Muscle layer of duodenum (tissue), 2 donors: ENCODE measurements around the gene HARS1.
"Not testable (repeated sequence)": the region's sequence is repeated elsewhere in the genome, so short reads cannot be mapped to it uniquely, and the experiment has no call there.

ENCODE experiments used
- H3K27ac ChIP-seq: one replicate; pipeline ENCODE4 v1.7.0; 2013; ENCODE audit warnings: mild to moderate bottlenecking, low read length
- H3K27me3 ChIP-seq: one replicate; pipeline ENCODE4 v1.7.0; 2013; ENCODE audit warnings: low read depth, mild to moderate bottlenecking, control low read depth, low read length
- H3K36me3 ChIP-seq, 2 donors: one replicate each; pipeline ENCODE4 v1.7.0; 2013; ENCODE audit warnings: low read length in 2 of 2, control low read depth in 1 of 2, mild to moderate bottlenecking in 1 of 2; ENCODE audit not compliant: insufficient read depth in 2 of 2, control insufficient read depth in 1 of 2
- H3K4me1 ChIP-seq, 2 donors: one replicate each; pipeline ENCODE4 v1.7.0; 2013; ENCODE audit warnings: low read length in 2 of 2, mild to moderate bottlenecking in 2 of 2, control low read depth in 1 of 2, moderate library complexity in 1 of 2; ENCODE audit not compliant: insufficient read depth in 2 of 2, control insufficient read depth in 1 of 2
- H3K4me3 ChIP-seq, 2 donors: one replicate each; pipeline ENCODE4 v1.7.0; 2013; ENCODE audit warnings: low read length in 2 of 2, low read depth in 1 of 2, mild to moderate bottlenecking in 1 of 2
- H3K9me3 ChIP-seq, 2 donors: one replicate each; pipeline ENCODE4 v1.7.0; 2013; ENCODE audit warnings: low read length in 2 of 2, control low read depth in 1 of 2, mild to moderate bottlenecking in 1 of 2; ENCODE audit not compliant: control insufficient read depth in 1 of 2
- donor health status: healthy.

The HARS1 gene

DNA sequence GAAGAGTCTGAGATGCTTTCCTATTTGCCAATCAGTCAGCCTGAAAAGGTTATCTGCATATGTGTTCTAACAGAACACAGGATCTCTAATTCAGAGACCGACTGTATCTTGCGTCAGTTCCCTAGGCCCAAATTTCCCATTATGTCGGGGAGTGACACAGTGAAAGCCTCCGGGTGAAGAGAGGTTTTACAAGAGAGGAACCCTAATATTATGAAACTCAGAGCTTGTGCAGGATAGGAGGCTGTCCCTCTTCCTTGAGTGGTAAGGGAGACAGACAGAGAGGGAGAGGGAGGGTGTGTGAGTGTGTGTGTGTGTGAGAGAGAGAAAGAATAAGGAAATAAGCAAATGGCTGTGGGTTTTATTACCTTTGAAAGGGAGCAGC is 60.1 kb downstream of the HARS1 start:
- peak overlapping the region; percentile 84 to 86 for H3K4me3 ChIP-seq
- H3K27me3 ChIP-seq = no peaks in the 10 kb centered on the region
- peaks cover 0 to 15% of the 10 kb centered on the region in 2 donors for H3K4me1 ChIP-seq
- H3K27ac ChIP-seq = peak overlapping the region; percentile 72
- H3K9me3 ChIP-seq = no peaks in the 10 kb centered on the region
- no peaks in the 10 kb centered on the region for H3K36me3 ChIP-seq

DNA sequence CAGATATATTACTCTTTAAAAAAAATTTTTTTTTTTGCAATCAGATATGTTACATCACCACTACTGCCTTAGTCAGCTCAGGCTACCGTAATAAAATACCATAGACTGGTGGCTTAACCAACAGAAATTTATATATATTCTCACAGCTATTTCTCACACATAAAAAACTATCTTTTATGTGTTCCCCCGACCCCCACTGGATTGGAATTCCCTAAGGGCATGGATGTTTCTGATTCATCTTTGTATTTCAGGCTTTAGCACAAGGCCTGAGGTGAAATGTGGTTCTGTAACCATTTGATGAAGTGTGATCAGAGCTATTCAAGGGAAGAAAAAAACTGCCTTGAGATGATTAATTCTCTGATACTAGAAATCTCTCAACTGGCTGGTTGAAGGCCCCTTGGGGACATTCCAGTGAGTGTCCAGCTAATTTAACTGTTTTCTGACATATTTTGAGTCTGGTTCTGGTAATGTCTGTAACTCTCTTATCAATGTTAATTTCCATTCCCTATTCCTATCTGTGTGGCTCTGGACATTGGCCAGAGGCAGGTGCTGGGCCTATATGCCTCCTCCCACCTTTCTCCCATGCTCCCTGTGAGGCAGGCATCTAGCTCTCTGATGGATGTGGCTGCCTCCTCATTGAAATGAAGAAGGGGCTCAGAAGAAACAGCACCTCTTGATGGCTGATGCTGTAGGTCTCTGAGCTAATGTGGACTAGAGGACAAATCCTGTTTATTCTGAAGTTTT is 60.7 kb downstream of the HARS1 start:
- H3K9me3 ChIP-seq = no peaks in the 10 kb centered on the region
- H3K27ac ChIP-seq = peak overlapping the region; percentile 72
- peaks cover 0 to 15% of the 10 kb centered on the region in 2 donors for H3K4me1 ChIP-seq
- no peaks in the 10 kb centered on the region for H3K27me3 ChIP-seq
- peak overlapping the region; percentile 84 to 86 for H3K4me3 ChIP-seq
- no peaks in the 10 kb centered on the region for H3K36me3 ChIP-seq

DNA sequence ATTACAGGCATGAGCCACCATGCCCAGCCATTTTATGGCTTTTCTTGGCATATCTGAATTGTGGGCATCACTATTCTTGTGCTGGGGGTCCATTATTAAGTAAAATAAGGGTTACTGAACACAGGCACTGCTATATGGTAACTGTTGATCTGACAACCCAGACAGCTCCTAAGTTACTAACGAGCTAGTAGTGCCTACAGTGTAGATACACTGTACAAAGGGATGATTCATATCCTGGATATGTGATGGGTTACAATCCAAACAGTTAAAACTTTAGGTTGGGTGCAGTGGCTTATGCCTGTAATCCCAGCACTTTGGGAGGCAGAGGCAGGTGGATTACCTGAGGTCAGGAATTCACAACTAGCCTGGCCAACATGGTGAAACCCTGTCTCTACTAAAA is 62.5 kb downstream of the HARS1 start:
- Histone ChIP-seq H3K4me1 (peaks cover 0 to 15% of the 10 kb centered on the region in 2 donors), H3K27me3 (no peaks in the 10 kb centered on the region), H3K4me3 (no peak overlapping the region), H3K9me3 (no peaks in the 10 kb centered on the region), H3K27ac (no peak overlapping the region), H3K36me3 (no peaks in the 10 kb centered on the region)

DNA sequence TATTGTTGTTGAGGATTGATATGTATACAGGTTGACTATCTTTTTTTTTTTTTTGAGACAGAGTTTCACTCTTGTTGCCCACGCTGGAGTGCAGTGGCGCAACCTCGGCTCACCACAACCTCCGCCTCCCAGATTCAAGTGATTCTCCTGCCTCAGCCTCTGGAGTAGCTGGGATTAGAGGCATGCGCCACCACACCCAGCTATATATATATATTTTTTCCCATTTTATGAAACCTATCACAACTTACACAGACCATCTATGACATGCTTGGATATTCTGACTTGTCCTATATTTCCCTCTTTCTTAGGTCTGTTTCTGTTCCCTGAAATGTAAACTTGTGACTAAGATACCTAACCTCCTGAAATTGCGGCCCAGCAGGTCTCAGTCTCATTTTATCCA is 63.2 kb downstream of the HARS1 start:
- H3K27me3 ChIP-seq = no peaks in the 10 kb centered on the region
- no peaks in the 10 kb centered on the region for H3K36me3 ChIP-seq
- no peak overlapping the region for H3K27ac ChIP-seq
- no peak overlapping the region for H3K4me3 ChIP-seq
- H3K4me1 ChIP-seq = peaks cover 0 to 10% of the 10 kb centered on the region in 2 donors
- no peaks in the 10 kb centered on the region for H3K9me3 ChIP-seq

DNA sequence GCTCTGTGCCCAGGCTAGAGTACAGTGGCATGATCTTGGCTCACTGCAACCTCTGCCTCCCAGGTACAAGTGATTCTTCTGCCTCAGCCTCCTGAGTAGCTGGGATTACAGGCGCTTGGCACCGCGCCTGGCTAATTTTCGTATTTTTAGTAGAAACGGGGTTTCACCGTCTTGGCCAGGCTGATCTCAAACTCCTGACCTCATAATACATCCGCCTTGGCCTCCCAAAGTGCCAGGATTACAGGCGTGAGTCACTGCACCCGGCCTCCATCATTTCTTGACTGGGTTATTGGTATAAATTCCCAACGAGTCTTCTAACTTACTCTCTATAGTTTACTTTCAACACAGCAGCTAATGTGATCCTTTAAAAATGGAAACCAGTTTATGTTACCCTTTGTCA is 66.3 kb downstream of the HARS1 start:
- H3K4me1 ChIP-seq, H3K36me3 ChIP-seq, H3K9me3 ChIP-seq, H3K27ac ChIP-seq, H3K27me3 ChIP-seq, H3K4me3 ChIP-seq: not testable (repeated sequence)
